GM19035 (cell line): ENCODE results near the gene SCP2.
A peak's percentile ranks its signal among the peaks of the same experiment; 100 is the strongest.
"Not testable (repeated sequence)": the region's sequence is repeated elsewhere in the genome, so short reads cannot be mapped to it uniquely, and the experiment has no call there.

Experiments
- ATAC-seq: cut with Tn5 transposase; IDR thresholded peaks from one replicate; pipeline ENCODE4 v1.9.1; 2021; ENCODE audit not compliant: unreplicated experiment

Gene SCP2

DNA sequence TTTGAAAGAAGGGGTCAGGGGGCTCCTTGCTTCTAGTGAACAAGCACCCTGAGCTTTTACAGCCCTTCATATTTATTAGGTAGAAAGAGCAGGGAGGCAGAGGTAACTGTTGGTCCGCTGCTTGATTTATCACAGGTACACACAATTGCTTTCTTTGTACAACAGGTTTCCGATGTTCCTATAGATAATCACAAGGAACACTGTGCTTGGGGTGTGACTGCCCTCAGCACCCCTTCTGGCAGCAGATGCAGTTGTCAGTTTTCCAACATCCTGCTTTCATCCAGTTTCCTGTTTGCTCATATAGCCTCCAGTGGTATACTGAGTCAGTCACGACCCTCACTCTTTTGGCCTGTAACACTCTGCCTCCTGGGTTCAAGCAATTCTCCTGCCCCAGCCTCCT, 40.6 kb downstream of the SCP2 start:
- ATAC-seq, result no peak

DNA sequence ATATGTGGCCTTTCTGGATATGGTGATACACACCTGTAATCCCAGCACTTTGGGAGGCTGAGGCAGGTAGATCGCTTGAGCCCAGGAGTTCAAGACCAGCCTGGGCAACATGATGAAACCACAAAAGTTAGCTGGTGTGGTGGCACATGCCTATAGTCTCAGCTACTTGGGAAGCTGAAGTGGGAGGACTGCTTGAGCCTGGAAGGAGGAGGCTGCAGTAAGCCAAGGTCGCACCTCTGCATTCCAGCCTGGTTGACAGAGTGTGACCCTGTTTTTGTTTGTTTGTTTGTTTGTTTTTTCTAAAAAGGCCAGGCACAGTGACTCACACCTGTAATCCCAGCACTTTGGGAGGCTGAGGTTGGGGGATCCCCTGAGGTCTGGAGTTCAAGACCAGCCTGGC, 42.2 kb downstream of the SCP2 start:
- ATAC-seq, result not testable (repeated sequence)

DNA sequence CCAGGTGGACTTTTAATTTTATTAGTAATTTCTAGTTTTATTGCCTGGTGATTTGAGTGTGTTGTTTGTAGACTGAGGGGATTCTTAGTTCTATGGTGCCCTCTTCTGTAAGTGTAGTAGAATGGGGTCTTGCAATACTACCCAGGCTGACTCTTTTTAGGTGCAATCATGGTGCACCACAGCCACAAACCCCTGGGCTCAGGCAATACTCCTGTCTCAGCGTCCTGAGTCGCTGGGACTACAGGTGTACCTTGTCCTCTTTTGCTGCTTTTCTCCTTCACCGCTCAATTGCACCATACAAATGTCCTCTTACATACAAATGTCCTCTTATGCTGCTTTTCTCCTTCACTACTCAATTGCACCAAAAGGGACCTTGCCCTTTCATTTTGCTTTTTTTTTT, 43.1 kb downstream of the SCP2 start:
- no peak for ATAC-seq

DNA sequence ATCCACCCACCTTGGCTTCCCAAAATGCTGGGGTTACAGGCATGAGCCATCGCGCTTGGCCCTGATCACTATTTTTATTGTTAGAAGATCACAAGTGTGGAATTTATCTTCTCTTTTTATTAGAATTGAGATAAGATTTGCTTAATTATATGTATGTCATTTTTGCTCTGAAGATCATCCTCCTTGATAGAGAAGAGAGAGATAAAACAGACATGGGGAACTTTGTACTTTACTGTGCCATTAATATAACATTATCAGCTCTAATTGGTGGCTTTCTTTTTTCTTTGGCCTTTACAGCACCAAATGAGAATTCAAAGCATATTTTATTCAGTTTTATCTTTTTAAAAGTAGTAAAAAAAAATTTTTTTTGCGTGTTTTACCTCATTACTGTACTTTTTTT, 46.8 kb downstream of the SCP2 start:
- no peak for ATAC-seq

DNA sequence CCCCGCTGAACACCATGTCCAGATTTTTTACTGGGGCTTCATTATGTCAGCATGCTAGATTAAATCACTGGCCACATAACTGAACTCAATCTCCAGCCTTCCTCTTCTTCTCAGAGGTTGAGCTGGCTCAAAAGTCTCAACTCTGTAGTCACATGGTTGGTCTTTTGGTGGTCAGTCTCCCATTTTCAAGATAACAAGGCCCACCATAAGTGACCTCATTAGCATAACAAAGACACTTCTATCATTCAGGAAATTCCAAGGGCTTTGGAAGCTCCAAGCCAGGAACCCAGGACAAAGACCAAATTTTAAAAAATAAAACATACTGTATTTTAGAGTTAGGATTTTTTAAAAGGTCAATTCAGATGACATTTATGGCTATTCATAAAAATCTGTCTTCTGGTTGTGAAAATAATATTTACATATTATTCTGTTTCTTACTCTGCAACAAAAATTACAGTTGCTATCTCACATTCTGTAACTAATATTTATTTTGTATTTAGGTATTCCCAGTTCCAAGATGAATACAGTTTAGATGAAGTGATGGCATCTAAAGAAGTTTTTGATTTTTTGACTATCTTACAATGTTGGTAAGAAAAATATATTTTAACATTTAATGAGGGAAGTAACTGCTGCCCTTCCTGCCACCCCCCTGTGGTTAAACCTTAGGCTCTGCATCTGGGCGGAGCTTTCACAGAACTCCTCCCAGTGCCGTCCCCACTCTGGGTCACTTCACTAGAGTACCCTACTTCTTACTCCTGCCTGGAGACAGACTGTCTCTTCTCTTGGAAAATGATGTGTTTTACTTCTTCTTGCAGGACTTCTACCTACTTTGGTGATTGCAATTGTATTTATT, 49.3 kb downstream of the SCP2 start:
- no peak for ATAC-seq

DNA sequence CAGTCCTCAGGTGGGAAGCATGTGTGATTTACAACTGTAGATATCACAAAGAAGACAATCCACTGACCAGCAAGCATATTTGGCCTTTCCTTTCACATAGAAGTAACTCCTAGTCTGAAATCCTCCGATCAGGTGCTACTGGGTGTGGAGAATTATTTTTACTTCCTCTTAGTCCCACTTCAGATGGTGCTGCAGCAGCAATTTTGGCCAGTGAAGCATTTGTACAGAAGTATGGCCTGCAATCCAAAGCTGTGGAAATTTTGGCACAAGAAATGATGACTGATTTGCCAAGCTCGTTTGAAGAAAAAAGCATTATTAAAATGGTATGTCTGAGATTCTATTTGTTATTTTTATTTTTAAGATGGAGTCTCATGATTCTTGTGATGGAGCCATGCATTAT, 51.0 kb downstream of the SCP2 start:
- ATAC-seq, result no peak

DNA sequence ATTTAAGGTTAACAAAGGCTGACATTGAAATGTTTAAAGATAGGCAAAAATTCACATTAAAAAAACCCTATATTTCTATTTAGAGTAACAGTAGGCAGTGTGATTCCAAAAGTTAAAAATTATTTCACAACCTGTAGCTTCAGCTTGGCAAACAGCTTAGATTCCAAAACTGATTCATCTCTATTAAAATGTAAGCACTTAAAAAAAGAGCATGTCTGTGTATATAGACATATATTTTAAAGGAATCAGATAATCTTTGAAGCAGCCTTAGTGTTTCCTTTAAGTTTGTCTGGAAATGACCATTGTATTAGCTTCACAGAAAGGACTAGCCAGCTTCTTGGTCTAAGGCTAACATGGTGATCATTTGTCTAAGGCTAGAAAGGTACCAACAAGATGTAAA, 65.7 kb downstream of the SCP2 start:
- ATAC-seq, result not testable (repeated sequence)

DNA sequence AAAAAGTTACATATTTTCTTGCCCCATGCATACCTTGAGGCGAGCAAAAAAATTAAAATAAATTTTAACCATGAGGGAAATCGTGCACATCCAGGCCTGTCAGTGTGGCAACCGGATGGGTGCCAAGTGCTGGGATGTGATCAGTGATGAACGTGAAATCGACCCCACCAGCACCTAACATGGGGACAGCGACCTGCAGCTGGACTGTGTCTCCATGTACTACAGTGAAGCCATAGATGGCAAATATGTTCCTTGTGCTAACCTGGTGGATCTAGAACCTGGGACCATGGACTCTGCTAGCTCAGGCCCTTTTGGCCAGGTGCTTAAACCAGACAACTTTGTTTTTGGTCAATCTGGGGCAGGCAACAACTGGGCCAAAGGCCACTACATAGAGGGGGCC, 67.6 kb downstream of the SCP2 start:
- no peak for ATAC-seq

DNA sequence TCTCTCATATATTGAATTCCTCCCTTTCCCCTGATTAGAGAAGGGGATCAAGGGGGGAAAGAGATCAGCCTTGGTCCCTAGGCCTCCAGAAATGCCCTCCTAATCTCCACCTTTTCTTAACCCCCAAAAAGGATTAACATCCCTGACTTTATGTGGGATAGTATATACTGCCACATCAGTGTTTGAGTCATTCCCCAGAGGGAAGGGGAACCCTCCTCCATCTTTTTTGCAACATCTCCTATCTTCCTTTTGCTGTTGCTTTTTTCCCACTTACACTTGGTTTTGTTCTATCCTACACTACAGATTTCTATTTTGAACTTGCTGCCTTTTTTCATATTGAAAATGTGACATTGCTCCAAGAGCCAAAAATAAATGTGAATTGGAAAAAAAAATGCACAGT, 69.6 kb downstream of the SCP2 start:
- ATAC-seq, result no peak

DNA sequence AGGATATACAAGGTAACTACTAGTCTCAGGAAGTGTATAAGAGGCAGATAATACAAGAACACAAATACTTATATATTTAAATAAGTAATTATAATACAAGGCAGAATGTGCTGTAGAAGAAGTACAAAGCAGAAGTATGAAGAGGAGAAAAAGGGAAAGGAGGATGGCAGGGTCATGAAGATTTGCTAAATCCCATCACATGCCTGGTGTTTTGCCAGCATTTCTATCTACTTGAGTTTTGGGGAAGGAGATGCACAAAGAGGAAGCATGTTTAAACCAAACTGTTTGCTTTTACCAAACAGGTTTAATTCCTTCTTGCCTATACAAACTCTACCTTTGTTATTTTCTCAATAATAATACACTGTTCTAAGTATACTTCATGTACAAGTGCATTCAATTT, 74.1 kb downstream of the SCP2 start:
- no peak for ATAC-seq

DNA sequence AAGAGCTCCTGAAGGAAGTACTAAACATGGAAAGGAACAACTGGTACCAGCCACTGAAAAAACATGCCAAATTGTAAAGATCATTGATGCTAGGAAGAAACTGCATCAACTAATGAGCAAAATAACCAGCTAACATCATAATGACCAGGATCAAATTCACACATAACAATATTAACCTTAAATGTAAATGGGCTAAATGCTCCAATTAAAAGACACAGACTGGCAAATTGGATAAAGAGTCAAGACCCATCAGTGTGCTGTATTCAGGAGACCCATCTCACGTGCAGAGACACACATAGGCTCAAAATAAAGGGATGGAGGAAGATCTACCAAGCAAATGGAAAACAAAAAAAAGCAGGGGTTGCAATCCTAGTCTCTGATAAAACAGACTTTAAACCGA, 79.5 kb downstream of the SCP2 start:
- ATAC-seq, result not testable (repeated sequence)

DNA sequence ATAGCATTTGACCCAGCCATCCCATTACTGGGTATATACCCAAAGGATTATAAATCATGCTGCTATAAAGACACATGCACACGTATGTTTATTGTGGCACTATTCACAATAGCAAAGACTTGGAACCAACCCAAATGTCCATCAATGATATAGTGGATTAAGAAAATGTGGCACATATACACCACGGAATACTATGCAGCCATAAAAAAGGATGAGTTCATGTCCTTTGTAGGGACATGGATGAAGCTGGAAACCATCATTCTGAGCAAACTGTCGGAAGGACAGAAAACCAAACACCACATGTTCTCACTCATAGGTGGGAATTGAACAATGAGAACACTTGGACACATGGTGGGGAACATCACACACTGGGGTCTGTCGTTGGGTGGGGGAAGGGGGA, 83.2 kb downstream of the SCP2 start:
- ATAC-seq, result not testable (repeated sequence)

DNA sequence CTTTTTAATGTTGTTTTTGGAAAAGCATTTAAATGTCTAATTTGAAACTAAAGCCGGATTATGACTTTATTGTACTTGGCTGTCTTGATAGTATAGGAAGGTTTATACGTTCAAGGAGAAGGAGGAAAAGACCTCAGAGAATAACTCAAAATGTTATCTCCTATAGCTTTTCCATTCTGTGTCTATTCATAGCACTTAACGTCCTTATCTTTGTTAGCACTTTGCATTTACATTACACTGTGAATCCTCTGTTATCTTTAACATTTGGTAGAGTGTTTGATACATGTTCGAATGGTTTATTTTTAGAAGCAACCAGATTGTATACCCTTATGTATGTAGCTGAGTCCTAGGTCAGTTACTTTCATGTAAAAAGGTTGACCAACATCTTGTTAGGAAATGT, 84.1 kb downstream of the SCP2 start:
- no peak for ATAC-seq

DNA sequence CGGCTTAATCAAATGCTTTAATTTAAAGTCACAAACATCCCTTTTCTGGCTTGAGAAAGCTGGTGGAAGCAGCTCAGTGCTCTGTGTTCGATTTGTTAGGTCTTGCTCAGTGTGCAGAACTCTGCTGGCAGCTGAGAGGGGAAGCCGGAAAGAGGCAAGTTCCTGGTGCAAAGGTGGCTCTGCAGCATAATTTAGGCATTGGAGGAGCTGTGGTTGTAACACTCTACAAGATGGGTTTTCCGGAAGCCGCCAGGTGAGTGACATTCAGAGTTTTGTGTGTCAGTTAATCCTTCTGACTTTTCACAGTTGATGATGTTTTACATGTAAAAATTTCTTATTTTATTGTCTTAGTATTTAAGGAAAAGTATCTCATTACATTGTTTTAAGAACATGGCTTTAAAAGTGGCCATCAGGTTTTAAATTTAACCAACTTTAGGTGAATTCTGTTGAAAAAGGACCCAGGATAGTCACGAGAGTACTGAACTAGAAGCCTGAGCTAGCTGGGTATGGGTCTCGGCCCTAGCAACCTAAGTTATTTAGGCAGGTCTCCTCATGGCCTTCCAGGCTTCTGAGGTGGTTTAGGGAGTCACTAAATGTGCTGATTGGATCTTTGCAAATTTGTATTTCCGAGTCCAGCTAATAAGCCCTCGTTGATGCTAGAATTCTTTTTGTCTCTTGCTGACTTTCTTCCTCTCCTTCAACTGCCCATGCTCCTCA, 87.9 kb downstream of the SCP2 start:
- ATAC-seq, result peak; percentile 80

DNA sequence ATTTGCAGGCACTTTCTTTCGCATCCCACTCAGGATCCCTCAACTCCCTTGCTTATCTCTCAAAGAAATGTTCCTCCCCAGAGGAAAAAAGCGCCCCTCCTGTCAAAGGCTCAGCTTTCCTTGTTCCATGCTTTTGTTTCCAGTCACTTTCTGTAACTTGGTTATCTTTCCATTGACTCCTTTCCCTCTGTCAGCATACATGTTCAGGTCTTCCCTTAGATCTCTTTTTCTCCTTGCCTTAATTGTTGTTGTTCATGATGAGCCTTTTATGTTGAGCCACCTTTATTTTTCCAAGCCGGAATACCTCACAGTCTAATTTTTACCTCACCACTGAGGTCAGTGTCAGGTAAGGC, 88.4 kb downstream of the SCP2 start:
- ATAC-seq, result no peak

DNA sequence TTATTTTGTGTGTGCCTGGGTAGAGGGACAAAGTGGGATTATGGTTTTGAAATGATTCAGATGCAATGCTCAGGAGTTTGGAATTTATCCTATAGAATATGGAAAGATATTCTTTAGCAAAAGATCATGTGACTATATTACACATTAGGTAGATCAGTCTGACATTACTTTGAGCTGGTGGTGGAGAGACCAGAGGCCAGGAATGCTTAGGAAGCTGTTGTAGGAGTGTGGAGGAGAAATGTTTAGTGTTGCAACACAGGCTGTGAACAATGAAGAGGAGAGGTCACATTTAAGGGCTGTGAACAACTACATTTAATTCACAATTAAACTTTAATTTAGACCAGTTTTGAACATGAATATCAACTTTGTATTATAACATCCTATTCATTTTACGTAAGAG, 89.6 kb downstream of the SCP2 start:
- no peak for ATAC-seq

DNA sequence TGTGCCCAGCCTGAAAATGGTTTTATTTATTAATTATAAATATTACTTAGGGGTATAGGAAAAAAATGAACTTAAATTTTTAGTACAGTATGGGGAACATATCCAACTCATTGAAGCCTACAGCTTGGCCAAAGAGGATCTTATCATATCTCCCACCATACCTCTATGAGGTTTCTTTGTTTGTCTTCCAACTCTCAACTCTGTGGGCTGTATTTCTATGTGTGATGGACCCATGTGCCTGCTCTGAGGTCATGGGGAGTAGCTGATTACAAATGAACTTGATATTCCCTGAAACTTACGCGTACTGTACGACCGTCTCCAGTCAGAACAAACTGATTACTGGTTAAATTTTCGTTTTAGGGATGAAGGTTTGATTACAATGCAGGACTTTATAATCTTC, 93.5 kb downstream of the SCP2 start:
- ATAC-seq, result no peak

DNA sequence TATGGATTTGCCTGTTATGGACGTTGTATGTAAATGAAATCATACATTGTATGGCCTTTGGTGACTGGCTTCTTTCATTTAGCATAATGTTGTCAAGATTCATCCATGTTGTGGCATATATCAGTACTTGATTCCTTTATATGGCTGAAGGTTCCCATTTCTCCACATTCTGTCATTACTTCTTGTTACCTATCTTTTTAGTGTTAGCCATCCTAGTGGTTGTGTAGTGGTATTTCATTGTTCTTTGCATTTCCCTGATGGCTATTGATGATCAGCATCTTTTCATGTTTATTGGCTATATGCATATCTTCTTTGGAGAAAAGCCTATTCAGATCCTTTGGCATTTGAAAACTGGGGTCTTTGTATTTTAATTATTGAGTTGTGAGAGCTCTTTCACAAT, 95.1 kb downstream of the SCP2 start:
- no peak for ATAC-seq

DNA sequence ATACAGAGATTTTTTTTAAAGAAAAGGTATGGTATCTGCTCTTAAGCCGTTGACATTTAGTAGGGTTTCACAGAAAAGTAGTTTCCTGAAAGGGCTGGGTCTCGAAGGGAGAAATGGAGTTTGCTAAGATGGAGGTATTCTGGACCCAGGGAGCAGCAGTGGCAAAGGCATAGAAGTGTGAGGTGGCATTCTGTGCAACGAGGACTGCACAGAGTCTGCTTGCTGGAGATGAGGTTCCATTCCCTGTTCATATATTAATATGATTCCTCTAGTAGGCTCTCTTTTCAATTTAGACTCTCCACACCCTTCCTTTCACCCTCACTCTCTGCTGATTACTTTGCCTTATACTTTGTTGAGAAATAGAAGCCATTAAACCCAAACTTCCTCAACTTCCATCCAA, 96.5 kb downstream of the SCP2 start:
- no peak for ATAC-seq

DNA sequence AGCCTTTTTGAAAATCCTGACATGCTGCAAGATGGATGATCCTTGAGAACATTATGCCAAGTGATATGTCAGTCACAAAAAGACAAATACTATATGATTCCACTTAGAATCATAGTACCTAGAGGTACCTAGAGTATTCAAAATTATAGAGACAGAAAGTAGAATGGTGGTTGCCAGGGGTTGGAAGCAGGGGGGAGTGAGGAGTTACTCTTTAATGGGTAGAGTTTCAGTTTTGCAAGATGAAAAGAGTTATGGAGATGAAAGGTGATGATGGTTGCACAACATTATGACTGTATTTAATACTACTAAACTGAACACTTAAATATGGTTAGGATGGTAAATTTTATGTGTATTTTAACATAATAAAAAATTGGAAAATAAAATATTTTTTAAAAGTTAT, 97.0 kb downstream of the SCP2 start:
- ATAC-seq, result no peak

DNA sequence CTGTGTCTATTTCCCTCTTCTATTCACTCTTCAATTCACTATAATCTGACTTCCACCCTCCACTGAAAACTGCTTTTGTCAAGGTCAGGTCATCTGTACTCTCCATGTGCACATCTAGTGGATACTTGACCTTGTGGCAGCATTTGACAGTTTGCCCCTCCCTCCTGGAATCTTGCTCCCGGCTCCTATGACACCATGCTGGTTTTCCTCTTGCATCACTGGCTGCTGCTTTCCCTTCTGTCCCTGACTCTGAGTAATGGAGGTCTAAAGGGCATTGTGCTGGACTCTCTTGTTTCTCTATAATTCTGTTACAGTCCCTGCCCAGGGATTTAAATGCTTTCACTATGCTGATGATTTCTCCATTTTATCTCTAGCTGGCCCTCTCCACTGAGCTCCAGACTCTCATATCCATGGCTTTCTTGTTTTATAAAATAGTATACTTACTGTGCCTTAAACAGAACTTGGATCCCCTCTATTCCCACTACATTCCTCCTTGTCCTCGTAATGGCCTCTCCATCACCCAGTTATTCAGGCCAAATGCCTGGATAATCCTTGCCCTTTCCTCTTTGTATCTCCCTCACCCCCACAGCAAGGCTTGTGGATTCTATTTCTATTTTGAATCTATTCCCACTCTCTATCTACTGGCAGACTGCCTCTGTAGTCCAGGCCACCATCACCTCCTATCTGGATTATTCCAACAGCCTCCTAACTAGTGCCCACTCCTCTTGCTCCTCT, 98.1 kb downstream of the SCP2 start:
- no peak for ATAC-seq

DNA sequence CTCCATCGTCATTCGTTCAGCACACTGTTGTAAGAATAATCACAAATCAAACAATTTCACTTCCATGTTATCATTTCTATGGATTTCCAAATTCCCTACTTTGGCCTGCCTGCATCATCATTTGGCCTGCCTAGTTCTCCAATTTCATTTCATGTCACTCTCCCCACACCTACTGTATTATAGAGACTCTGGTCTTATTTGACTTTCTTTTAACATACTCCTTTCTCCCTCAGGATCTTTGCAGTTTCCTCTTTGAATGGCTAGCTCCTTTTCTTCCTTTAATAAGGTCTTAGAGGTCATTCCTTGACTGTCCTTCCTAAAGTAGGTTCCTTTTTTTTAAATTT, 98.7 kb downstream of the SCP2 start:
- no peak for ATAC-seq
